ENCODE measurements around the gene AJAP1.

- TF ChIP-seq CTCF (IDR thresholded peaks at IDR 0.05), result no peak
- TF ChIP-seq POLR2AphosphoS5 (IDR thresholded peaks at IDR 0.05), result no peak
Measured at GRCh38 chr1:4708840-4709507, 54.6 kb downstream of the AJAP1 start.

All from breast epithelium (tissue), 3 donors.